ENCODE results near the gene TEAD1. TPM values are rescaled to one million over a fixed set of nuclear protein-coding genes. Genes with fewer than 3 reads are reported as not detected.

Gene TEAD1
- total and polyA plus RNA-seq, 9 of the 15 experiments (the other 6 are each of a cell fraction or from before 2014, with no cell fraction given) = 1.7 to 17.7 (median 10.8) TPM

GRCh38 chr11:12845739-12846358 lies 171.6 kb downstream of the TEAD1 start (continued):
- TF ChIP-seq ZNF407 (IDR thresholded peaks at IDR 0.05; ENCODE audit: low read depth) = no peak
- TF ChIP-seq KLF16 (IDR thresholded peaks at IDR 0.05) = no peak
- no peak for TF ChIP-seq NR3C1 (CRISPR knock-in tag; IDR thresholded peaks at IDR 0.05)
- TF ChIP-seq MYBL2 (IDR thresholded peaks at IDR 0.05; ENCODE audit: low read depth) = no peak
- TF ChIP-seq MYBL2 (CRISPR knock-in tag; IDR thresholded peaks at IDR 0.05; ENCODE audit: borderline replicate concordance) = no peak
- no peak for TF ChIP-seq ILK (tag; IDR thresholded peaks at IDR 0.05; ENCODE audit: borderline replicate concordance, low read depth)
- TF ChIP-seq PRDM10 (IDR thresholded peaks at IDR 0.05; ENCODE audit: partially characterized antibody) = no peak
- TF ChIP-seq LEF1 (IDR thresholded peaks at IDR 0.05) = peak; percentile 67; the same call in 1 of the 2 replicates
- TF ChIP-seq RCOR1 (IDR thresholded peaks at IDR 0.05; ENCODE audit: borderline replicate concordance in 1 of 2, low read depth in 2 of 2, low read length in 2 of 2) = peak in 1 of 2 experiments; percentile 10; a peak in 1 of 4 replicates
- TF ChIP-seq KDM1A (IDR thresholded peaks at IDR 0.05) = peak; percentile 28 to 55; a peak in 2 of 4 replicates
- peak; percentile 59; the same call in 1 of the 2 replicates for TF ChIP-seq ZNF592 (IDR thresholded peaks at IDR 0.05)
